ENCODE results near the gene ALDH1L2.

DNA sequence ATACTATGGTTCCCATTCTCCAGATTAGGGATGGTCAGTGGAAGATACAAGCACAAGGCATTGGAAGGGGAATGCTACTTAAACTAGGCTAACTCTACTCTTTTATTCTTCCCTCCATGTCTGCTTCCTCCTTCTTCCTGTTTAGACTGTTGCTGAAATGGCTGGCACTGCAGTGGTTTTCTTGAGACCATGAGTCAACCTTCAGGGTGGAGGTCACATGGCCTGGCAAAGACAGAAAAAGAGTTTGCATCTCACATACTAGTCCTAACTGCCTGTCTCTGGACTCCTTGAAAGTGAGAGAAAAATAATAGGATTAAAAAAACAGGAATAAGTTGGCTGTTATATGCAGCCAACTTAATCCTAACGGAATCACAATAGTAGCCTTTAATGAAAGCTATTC, 37.0 kb downstream of the ALDH1L2 start:
- TF ChIP-seq CTCF (IDR thresholded peaks at IDR 0.05; ENCODE audit: poor library complexity, severe bottlenecking): no peak
- TF ChIP-seq EZH2 (IDR thresholded peaks at IDR 0.05; ENCODE audit: borderline replicate concordance, insufficient read depth, low read length, poor library complexity, severe bottlenecking): no peak
- TF ChIP-seq POLR2AphosphoS5 (IDR thresholded peaks at IDR 0.05): no peak
- no peak for TF ChIP-seq SMC3 (conservative IDR thresholded peaks at IDR 0.05; ENCODE audit: poor library complexity)
- TF ChIP-seq EP300 (conservative IDR thresholded peaks at IDR 0.05; ENCODE audit: poor library complexity, severe bottlenecking): no peak
- no peak for TF ChIP-seq RAD21 (conservative IDR thresholded peaks at IDR 0.05)
- TF ChIP-seq REST (IDR thresholded peaks at IDR 0.05; ENCODE audit: borderline replicate concordance): no peak
- TF ChIP-seq MXI1 (conservative IDR thresholded peaks at IDR 0.05; ENCODE audit: poor library complexity, severe bottlenecking): no peak
- TF ChIP-seq TAF1 (IDR thresholded peaks at IDR 0.05; ENCODE audit: low read depth): no peak

Data from neural cell (in vitro differentiated cells).